Erythroblast (primary cell): Measurements from ENCODE around the gene FRRS1.

Experiments used
- GATA1 ChIP-seq: IDR thresholded peaks from 2 replicates; pipeline ENCODE4 v1.6.1; 2011; ENCODE audit warnings: low read depth, mild to moderate bottlenecking, control low read depth, low read length, moderate library complexity
- POLR2A ChIP-seq: IDR thresholded peaks from 2 replicates; pipeline ENCODE4 v1.6.1; 2011; ENCODE audit warnings: mild to moderate bottlenecking, low read length

- TF ChIP-seq POLR2A, result no peak
- TF ChIP-seq GATA1, result no peak
These were observed 80.8 kb downstream of the FRRS1 start for GRCh38 chr1:99685516-99686180.
